ENCODE measurements around the gene BACH2. TPM values are rescaled to one million over a fixed set of nuclear protein-coding genes. Genes with fewer than 3 reads are reported as not detected.
A peak's percentile ranks its signal among the peaks of the same experiment; 100 is the strongest.

BACH2 gene
- total RNA-seq, 1 donor from 2014 or later: 90.4 TPM

- Mint-ChIP-seq H3K27ac (peak overlapping the region; percentile 71), H3K4me3 (peak overlapping the region; percentile 8), H3K36me3 (ENCODE audit: low read depth) (no peaks in the 10 kb centered on the region), H3K4me1 (peaks cover 77% of the 10 kb centered on the region), H3K27me3 (no peaks in the 10 kb centered on the region), H3K9me3 (no peaks in the 10 kb centered on the region)
- intact Hi-C loops (cut with micrococcal nuclease): loop anchor here (2.0 kb wide), 1 partner anchor 16 kb away; no protein-coding TSS in a partner anchor
- ATAC-seq (ENCODE audit: low read depth) (no peak), DNase-seq (no peak)
- no peak for TF ChIP-seq CTCF (IDR thresholded peaks at IDR 0.05)
- POLR2A ChIA-PET: interaction anchor here (1.0 to 2.9 kb wide), 12 partner anchors 8 to 82 kb away, joined by 3 to 48 read pairs (median 6); partner anchors contain the start of gene BACH2
- CTCF ChIA-PET: interaction anchor here (1.2 to 2.2 kb wide), 3 partner anchors 79 to 165 kb away, joined by 4 to 8 read pairs (median 5); no protein-coding TSS in a partner anchor
These were observed 17.9 kb upstream of the BACH2 start for GRCh38 chr6:90314514-90314913.

- H3K9me3 Mint-ChIP-seq: no peaks in the 10 kb centered on the region
- H3K4me1 Mint-ChIP-seq: peaks cover 78% of the 10 kb centered on the region
- H3K27ac Mint-ChIP-seq: peak overlapping the region; percentile 43
- H3K27me3 Mint-ChIP-seq: no peaks in the 10 kb centered on the region
- CTCF ChIA-PET: interaction anchor here (1.1 kb wide), 1 partner anchor 71 kb away, joined by 4 read pairs; no protein-coding TSS in a partner anchor
- H3K36me3 Mint-ChIP-seq (ENCODE audit: low read depth): no peaks in the 10 kb centered on the region
- ATAC-seq (ENCODE audit: low read depth): no peak
- POLR2A ChIA-PET: interaction anchor here (0.6 kb wide), 1 partner anchor 64 kb away, joined by 3 read pairs; no protein-coding TSS in a partner anchor
- H3K4me3 Mint-ChIP-seq: peak overlapping the region; percentile 4
- TF ChIP-seq CTCF (IDR thresholded peaks at IDR 0.05): no peak
- no peak for DNase-seq
- intact Hi-C loops (cut with micrococcal nuclease): no loop called here
These were observed 14.9 kb upstream of the BACH2 start for GRCh38 chr6:90311569-90311968.

GRCh38 chr6:90305800-90306448, 9.3 kb upstream of the BACH2 start:
- Mint-ChIP-seq H3K36me3 (ENCODE audit: low read depth) (no peaks in the 10 kb centered on the region), H3K4me3 (no peak overlapping the region), H3K4me1 (peaks cover 74% of the 10 kb centered on the region), H3K9me3 (no peaks in the 10 kb centered on the region), H3K27ac (no peak overlapping the region), H3K27me3 (no peaks in the 10 kb centered on the region)
- intact Hi-C loops (cut with micrococcal nuclease): loop anchor here (1.0 kb wide), 1 partner anchor 8 kb away; no protein-coding TSS in a partner anchor
- no peak for DNase-seq
- CTCF ChIA-PET: interaction anchor here (1.9 kb wide), 1 partner anchor 87 kb away, joined by 4 read pairs; no protein-coding TSS in a partner anchor
- POLR2A ChIA-PET: interaction anchor here (2.2 kb wide), 1 partner anchor 10 kb away, joined by 8 read pairs; no protein-coding TSS in a partner anchor
- no peak for TF ChIP-seq CTCF (IDR thresholded peaks at IDR 0.05)
- ATAC-seq (ENCODE audit: low read depth): no peak

- H3K9me3 Mint-ChIP-seq: no peaks in the 10 kb centered on the region
- no peaks in the 10 kb centered on the region for H3K36me3 Mint-ChIP-seq (ENCODE audit: low read depth)
- no peak for TF ChIP-seq CTCF (IDR thresholded peaks at IDR 0.05)
- POLR2A ChIA-PET: interaction anchor here (1.4 to 2.6 kb wide), 2 partner anchors 8 to 11 kb away, joined by 8 to 15 read pairs; partner anchors contain the start of gene BACH2
- intact Hi-C loops (cut with micrococcal nuclease): no loop called here
- H3K27me3 Mint-ChIP-seq: no peaks in the 10 kb centered on the region
- H3K4me3 Mint-ChIP-seq: peak overlapping the region; percentile 26
- peak overlapping the region; percentile 79 for H3K27ac Mint-ChIP-seq
- ATAC-seq (ENCODE audit: low read depth) (peak; percentile 72), DNase-seq (no peak)
- H3K4me1 Mint-ChIP-seq: peaks cover 62% of the 10 kb centered on the region
- CTCF ChIA-PET: interaction anchor here (1.9 kb wide), 1 partner anchor 89 kb away, joined by 4 read pairs; no protein-coding TSS in a partner anchor
These were observed 7.7 kb upstream of the BACH2 start for GRCh38 chr6:90304308-90304707.

GRCh38 chr6:90303039-90303438, 6.4 kb upstream of the BACH2 start:
- ATAC-seq (ENCODE audit: low read depth) (no peak), DNase-seq (no peak)
- POLR2A ChIA-PET: interaction anchor here (0.6 to 2.6 kb wide), 2 partner anchors 13 to 324 kb away, joined by 5 to 15 read pairs; no protein-coding TSS in a partner anchor
- no peaks in the 10 kb centered on the region for H3K27me3 Mint-ChIP-seq
- intact Hi-C loops (cut with micrococcal nuclease): loop anchor here (1.0 kb wide), 1 partner anchor 12 kb away; no protein-coding TSS in a partner anchor
- TF ChIP-seq CTCF (IDR thresholded peaks at IDR 0.05): no peak
- no peaks in the 10 kb centered on the region for H3K36me3 Mint-ChIP-seq (ENCODE audit: low read depth)
- no peaks in the 10 kb centered on the region for H3K9me3 Mint-ChIP-seq
- CTCF ChIA-PET: no interaction called here
- peaks cover 66% of the 10 kb centered on the region for H3K4me1 Mint-ChIP-seq
- no peak overlapping the region for H3K4me3 Mint-ChIP-seq
- peak overlapping the region; percentile 78 for H3K27ac Mint-ChIP-seq
